NK-92 treated with Interleukin-12 subunit alpha and Interleukin-12 subunit beta, amount 100 ng/mL, for 24 hours (cell line): Measurements from ENCODE around the gene GPR17.

Source experiments
- DNase-seq: peaks from one replicate; lab custom pipeline; 2025; lab: John Stamatoyannopoulos, UW

The GPR17 gene, protein sequence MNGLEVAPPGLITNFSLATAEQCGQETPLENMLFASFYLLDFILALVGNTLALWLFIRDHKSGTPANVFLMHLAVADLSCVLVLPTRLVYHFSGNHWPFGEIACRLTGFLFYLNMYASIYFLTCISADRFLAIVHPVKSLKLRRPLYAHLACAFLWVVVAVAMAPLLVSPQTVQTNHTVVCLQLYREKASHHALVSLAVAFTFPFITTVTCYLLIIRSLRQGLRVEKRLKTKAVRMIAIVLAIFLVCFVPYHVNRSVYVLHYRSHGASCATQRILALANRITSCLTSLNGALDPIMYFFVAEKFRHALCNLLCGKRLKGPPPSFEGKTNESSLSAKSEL

DNA sequence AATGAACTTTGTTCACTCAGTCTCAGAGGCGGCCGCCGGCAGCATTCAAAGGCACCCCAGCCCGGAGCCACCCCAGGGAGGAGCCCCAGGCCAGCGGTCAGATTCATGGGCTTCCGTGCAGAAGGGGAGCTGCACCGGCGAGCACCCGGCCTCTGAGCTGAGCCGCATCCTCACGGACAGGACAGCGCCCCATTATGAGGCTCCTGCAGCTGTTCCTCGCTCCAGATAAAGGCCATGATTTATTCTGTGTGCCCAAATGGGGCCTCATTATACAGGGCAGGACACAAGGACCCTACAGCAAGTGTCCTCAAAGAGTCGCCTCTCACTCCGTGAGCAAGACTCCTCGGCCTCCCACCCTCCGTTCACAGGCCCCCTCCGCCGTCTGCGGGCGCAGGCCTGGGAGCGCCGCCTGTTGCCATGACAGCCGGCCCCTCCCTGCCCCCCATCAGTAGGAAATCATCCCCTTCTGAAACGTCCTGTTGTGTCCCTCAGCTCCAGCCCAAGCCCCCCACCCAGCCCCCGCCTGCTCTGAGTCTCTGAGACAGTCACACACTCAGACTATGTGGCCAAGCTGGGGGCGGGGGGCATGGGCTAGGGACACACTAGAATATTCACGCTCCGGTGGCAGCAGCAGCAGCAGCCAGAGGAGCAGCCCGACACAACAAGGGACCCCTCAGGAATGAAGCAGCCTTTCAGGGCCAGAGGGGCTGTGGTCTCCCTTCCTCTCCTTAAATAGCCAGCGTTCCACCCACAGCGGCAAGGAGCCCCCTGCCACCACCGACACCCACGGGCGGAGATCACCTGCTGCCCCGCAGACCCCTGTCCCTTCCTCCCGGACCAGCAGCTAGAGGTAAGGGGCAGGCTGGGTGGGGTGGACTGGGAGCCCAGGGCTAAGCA, at the start of gene GPR17:
Gene GPR17 (plus strand): TSS at position 759 of the 897 bp plus-strand sequence. CDS start 4,583 bp downstream, outside the sequence.
- DNase-seq: no peak

DNA sequence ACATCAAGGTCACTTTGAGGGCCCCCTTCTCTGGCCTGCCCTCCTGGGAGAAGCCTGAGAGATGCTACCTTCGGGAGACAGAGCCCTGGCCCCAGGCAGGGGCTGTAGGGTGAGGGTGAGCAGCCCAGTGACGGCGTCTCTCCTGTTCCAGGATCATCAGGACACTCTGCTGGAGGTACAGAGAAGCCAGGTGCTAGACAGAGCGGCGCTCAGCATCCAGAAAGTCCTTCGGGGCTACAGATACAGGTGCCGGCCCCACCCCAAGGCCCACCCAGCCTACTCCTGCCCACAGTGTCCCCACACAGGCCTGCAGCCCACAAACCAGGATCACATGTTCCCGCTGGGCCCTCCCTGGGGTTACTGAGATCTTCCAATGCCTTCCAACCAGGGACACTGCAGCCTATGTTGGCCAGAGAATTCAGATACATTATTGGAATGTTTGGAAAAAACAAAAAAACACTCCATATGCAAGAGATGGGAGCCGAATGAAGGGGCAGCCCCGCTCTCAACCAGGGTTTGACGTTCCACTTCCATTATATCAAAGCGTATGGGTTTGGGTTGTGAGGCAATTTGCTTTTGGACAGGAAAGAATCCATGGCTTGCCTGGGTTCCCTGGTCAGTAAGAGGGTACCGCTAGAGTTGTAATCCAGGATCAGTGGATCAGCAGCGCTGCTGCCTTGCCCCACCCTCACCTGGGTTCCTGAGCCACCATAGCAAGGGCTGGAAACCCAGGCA, 49.5 kb upstream of the GPR17 start:
- DNase-seq: no peak

DNA sequence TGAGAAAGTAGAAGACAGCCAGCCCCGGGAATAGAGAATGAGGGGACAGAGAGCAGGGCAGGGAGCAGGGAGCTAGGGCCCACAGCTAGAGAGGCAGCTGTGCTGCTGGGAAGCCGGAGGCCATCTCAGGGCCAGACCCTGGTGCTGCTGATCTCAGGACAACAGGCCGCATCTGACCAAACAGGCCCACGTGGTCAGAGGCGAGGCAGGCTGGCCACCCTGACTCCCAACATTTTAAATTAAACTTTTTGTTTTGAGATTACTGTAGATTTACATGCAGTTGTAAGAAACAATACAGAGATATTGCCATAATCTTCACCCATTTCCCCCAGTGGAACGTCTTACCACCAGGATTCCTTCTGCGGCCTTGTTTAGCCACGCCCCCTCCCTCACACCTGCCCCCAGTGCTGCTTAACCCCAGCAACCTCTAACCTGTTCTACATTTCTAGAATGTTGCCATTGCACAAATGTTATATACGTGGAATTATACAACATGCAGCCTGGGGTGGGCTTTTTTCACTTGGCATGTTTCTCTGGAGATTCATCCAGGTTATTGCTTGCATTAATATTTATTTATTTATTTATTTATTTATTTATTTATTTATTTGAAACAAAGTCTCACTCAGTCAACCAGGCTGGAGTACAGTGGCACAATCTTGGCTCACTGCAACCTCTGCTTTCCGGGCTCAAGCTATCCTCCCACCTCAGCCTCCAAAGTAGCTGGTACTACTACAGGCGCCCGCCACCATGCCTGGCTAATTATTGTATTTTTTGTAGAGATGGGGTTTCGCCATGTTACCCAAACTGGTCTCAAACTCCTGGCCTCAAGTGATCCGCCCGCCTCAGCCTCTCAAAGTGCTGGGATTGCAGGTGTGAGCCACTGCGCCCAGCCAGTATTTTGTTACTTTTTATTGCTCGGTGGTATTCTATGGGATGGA, 48.6 kb upstream of the GPR17 start:
- no peak for DNase-seq

DNA sequence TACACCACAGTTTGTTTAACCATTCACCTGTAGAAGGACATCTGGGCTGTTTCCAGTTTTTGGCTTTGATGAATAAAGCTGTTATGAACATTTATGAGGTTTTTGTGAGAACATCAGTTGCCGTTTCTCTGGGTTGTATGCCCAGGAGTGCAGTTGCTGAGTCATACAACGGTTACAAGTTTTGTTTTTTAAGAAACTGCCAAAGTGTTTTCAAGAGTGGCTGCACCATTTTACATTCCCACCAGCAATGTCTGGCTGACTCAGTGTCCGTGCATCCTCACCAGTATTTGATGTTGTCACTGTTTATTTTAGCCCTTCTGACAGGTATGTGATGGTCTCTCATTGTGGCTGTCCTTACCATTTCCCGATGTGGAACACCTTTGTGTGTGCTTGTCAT, 48.0 kb upstream of the GPR17 start:
- DNase-seq: no peak

GRCh38 chr2:127598711-127599110, 47.2 kb upstream of the GPR17 start:
- DNase-seq: no peak

GRCh38 chr2:127599211-127599610, 46.7 kb upstream of the GPR17 start:
- no peak for DNase-seq

GRCh38 chr2:127604986-127605385, 41.0 kb upstream of the GPR17 start:
- no peak for DNase-seq

- DNase-seq: no peak
These were observed 40.2 kb upstream of the GPR17 start for GRCh38 chr2:127605691-127606263.

GRCh38 chr2:127606625-127607398, 39.1 kb upstream of the GPR17 start:
- no peak for DNase-seq

DNA sequence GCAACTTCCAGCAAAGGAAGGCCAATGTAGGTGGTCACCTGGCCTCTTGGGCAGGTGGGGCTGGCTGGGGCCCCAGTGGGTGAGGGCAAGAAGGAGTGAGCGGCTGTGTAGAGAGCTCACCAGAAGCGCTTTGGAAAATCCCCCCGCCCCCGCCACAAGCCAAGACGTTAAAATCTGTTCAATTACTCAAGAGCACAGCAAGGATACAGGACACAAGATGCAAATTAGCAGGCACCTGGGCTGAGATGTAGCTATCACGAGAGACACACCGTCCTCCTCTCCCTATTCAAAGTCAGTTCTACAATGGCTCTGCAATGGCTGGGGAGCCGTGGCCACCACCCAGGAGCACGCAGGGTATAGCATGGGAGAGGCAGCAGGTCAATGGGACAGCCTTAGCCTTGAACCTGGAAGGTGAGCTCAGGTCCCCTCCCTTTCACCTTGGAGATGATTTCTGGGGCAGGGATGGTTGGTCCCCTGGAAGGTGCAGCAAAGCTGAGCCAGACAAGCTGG, 38.5 kb upstream of the GPR17 start:
- DNase-seq: no peak

DNA sequence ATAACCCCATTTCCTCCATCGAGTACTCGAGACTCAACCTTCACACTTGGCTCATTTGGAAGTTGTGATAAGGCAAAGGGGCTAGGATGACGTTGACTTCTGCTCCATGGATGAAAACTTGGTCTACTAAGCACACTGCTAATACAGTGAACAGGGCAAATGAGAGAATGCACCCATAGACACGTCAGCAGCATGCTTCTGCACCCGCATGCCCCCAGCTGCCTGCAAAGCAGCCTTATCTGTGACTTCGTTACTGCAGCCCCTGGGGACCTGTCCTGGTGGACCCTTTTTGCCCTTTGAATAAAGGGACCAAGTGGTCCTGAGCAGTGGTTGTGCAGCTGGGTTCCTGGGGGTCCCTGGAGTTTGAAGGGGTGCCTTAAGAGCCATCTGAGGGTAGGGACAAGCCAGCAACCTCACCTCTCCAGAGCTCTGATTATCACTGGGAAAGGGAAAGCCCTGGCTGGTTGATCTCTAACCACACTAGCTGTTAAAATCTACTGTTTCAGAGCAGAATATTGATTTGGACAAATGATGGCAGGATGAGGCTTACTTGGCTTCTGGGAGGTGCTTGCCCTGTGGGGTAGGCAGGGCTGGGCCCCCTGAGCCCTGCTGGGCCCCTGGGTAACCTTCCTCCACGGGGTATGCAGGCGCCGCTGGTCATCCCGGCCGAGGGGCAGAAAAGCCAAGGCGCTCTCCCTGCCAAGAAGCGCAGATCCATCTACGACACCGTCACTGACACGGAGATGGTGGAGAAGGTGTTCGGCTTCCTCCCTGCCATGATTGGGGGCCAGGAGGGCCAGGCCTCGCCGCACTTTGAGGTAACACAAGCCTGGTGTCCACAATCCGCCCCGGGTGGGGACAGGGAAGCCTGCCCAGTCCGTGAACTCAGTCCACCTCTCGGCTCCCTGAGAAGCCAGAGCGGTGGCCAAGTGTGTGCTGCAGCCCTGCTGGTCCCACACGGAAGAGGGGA, 37.6 kb upstream of the GPR17 start:
- no peak for DNase-seq

DNA sequence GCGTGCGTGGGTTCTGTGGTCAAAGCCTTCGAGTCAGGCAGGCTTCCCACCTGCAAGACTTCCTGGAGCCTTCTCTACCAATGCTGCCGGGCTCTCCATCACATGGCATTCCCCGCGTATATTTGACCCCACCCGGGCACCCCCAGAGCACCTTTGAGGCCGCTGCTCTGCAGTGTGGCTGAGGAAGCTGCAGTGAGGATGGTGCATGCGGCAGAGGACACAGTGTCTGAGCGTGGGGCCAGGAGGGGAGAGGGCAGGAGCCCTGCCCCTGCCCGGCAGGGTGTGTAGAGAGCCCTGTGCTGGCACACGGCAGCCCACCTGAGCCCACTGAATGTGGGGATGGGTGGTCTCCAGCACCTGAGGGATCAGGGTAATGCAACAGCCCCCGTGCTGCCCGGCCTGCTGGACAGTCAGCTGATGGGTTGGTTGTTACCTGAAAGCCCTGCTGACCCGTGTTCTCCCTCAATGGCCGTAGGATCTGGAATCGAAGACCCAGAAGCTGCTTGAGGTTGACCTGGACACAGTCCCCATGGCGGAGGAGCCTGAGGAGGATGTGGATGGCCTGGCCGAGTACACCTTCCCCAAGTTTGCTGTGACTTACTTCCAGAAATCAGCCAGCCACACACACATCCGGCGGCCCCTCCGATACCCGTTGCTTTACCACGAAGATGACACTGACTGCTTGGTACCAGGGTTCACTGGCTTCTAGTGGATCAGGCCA, 36.8 kb upstream of the GPR17 start:
- no peak for DNase-seq

DNA sequence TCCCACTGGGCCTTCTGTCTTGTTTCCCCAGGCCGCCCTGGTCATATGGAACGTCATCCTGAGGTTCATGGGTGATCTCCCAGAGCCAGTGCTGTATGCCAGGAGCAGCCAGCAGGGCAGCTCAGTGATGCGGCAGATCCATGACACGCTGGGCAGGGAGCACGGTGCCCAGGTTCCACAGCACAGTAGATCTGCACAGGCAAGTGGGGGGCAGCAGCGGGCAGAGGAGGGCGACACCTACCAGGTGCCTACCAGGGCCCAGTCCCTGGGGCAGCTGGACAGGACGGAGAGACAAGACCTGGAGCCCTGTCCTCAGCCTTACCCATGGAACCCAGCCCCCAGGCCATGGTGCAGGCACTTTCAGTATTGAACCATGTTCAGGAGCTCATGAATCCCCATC, 36.1 kb upstream of the GPR17 start:
- no peak for DNase-seq

- no peak for DNase-seq
These were observed 35.4 kb upstream of the GPR17 start for GRCh38 chr2:127610561-127610960.

- no peak for DNase-seq
These were observed 34.7 kb upstream of the GPR17 start for GRCh38 chr2:127611076-127611925.

- no peak for DNase-seq
These were observed 33.7 kb upstream of the GPR17 start for GRCh38 chr2:127612111-127612822.

GRCh38 chr2:127614246-127614645, 31.7 kb upstream of the GPR17 start:
- no peak for DNase-seq
